Activated CD4-positive, alpha-beta T cell treated with anti-CD3 and anti-CD28 coated beads, Interleukin-2, amount 50 U/mL, for 16 hours (primary cell): Measurements from ENCODE around the gene RAB36.

Source experiments
- DNase-seq: peaks from one replicate; pipeline ENCODE4 v3.0.0-alpha.2; 2020

Gene RAB36

DNA sequence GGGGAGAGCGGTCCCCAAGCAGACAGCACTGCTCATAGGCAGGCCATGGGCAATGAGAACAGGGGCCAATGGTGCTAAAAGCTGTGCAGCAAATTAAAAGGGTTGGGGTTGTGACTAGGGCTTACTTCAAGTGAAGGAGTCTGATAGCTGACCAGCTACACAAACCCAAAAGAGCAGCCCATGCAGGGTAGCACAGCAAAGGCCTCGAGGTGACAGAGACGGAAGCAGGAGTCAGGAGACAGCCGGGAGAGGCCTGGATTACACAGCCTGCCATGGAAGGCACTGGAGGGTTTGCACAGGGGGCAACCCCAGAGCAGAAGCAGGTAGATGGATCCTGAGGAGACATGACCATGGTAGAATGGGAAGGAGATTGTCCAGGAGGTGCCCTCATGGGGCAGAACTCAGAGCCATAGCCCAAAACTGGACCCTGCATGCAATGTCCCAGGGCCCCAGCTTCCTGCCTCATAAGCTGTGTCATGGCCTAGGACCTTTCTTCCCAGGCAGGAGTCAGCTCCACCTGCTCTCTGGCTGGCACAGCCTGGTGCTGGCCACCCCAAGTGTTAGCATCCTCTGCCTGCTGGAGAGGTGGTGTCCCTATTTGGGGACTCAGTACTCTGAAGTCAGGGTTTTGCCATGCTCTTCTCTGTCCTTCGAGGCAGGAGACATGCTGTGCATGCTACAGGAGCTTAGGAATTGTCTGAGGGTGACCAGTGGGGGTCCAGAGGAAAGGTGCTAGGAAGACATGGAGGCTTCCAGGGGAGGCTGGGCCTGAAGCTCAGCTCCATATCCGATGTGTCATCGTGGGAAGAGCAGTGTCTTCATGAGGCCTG is 36.8 kb upstream of the RAB36 start:
- no peak for DNase-seq

DNA sequence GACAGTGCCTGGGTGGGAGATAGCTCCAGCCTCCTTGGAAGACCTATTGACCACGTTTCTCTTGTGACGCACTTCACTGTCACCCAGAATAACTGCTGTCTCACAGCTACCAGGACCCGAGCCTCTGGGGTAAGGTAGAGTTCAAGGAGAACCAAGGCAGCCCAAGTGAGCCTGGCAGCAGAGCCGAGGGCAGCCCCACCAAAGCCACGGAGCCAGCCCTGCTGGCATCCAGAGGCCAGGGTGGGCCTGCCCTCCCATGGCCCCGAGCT is 36.3 kb upstream of the RAB36 start:
- DNase-seq, result no peak

DNA sequence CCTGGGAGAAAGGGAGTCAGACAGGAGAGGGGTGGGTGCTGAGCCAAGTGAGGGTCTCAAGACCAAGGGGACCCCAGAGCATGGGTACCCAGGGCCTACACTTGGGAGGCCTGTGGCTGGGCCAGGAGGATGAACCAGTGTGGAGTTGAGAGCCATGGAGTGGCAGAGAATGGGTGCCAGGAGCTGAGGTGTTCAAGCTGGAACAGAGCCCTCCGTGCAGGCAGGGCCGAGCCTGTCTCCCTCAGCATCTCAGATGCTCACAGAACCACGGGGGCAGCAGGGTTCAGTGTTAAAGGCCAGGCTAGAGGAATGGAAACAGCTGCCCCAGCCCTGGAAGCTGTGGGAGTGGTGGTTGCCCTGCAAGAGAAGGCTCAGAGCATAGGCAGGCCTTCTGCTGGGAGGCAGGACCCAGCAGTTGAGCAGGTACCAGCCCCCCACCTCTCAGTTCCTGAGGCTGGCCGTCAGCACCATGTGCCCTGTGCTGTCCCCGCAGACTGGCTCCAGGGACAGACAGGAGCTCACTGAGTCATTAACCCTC is 35.8 kb upstream of the RAB36 start:
- no peak for DNase-seq

DNA sequence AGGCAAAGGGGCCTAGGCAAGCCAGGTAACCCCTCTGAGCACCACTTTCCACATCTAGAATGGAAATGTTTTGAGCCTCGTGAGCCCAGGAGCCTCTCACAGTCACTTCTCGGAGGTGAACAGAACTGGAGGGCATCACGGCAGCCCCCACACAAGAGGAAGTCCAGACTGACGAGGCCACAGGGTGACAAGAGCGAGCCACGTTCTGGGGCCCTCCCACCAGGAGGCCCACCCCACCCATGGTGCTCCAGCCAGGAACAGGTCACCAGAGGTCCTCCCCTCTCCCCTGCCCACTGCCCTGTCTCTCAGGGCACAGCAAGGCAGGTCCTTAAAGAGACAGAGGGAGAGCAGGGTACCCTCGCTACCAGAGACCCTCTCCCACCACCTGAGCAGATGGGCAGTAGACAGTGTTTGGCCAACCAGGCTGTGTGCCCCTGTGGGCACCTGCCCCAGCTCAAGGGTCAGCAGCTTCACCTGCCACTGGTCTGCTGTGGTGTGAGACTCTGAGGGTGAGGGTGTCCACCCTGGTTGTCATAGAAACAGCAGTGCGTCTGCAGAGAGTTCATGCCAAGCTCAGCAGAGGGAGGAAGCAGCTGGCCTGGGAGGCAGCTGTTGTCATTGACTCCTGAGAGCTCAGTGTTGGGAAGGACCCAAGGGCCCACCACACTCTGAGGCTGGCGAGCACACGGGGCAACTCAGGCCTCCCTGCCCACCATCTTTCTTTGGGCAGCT is 34.9 kb upstream of the RAB36 start:
- no peak for DNase-seq

DNA sequence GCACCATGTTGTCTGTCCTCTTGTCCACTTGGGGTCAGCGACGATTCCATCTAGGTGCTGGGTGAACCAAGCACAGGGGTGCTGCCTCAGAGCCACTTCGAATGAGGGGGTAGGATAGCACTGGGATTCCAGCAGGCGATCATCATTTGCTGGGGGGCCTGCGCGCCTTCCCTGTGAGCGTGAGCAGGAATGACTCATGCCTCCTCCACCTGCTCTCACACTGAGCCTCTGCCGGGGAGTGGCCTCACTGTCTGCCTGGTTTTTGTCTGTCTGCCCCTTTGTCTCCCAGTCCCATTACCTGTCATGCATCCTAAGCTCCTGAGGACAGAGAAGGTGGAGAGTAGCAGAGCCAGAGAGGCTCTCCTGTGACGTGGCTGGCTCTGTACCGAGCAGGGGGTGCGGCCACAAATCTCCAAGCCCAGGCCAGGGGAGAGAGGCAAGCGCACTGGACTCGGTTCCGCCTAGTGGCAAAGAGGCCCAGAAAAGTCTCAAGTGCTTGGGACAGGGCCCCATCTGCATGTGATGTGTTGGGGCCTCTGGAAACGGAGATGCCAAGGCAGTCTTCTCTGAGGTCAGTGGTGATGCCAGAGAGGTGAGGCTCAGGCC is 34.3 kb upstream of the RAB36 start:
- no peak for DNase-seq

DNA sequence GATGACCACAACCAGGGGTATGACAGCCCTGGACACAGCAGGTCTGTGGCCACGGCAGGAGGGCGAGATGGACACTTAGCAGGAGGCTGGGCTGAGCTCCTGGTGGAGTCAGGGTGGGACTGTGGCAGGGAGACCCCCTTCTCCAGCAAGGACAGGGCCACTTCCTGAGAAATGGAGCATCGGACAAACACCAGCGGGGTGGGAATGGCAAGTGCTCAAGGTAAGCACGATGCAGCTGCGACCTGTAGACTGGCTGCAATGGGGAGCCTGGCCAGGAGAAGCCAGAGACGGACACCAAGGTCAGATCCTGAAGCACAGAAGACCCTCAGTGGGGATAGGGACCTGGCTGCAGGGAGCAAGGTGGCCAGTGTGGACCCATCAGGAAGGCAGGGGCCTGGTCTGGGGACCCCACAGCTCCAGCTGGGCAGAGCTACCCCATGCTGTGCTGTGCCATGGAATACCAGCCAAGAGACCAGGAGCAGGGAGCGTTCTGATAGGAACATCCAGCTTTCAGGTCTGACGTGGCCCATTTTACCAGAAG is 32.7 kb upstream of the RAB36 start:
- no peak for DNase-seq

DNA sequence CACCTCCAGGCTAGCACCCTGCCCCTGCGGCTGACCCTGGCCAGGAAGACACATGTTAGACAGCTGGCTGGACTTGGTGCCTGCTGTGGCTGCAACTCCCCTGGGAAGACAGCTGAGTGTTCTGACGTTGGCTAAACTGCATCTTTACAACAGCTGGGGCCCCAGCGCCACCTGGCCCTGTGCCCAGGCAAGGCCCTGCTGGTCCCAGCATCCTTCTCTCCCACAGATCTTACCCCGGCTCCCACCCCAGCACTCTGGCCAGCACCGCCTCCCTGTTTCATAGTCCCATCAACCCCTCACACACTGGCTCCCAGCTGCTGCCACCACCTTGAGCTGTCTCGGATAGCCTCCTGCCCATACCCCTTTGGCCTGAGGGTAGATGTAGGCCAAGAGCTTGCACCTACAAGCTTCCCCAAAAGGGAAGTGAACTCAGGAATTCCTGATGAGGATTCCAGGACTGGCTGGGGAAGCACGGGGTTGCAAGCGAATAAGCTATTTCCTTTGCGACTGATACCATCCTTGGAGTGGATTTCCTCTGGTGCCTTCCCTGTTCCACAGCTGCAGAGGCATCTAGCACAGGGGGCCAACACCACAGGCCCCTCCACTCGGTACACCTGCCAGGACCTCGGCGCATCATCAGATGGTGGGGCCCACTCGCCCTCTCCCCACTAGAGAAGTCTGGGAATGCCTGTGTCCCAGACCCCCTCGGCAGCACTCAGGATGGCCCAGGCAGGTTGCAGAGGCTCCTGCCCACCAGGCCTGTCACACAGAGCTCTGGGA is 32.0 kb upstream of the RAB36 start:
- DNase-seq, result no peak

DNA sequence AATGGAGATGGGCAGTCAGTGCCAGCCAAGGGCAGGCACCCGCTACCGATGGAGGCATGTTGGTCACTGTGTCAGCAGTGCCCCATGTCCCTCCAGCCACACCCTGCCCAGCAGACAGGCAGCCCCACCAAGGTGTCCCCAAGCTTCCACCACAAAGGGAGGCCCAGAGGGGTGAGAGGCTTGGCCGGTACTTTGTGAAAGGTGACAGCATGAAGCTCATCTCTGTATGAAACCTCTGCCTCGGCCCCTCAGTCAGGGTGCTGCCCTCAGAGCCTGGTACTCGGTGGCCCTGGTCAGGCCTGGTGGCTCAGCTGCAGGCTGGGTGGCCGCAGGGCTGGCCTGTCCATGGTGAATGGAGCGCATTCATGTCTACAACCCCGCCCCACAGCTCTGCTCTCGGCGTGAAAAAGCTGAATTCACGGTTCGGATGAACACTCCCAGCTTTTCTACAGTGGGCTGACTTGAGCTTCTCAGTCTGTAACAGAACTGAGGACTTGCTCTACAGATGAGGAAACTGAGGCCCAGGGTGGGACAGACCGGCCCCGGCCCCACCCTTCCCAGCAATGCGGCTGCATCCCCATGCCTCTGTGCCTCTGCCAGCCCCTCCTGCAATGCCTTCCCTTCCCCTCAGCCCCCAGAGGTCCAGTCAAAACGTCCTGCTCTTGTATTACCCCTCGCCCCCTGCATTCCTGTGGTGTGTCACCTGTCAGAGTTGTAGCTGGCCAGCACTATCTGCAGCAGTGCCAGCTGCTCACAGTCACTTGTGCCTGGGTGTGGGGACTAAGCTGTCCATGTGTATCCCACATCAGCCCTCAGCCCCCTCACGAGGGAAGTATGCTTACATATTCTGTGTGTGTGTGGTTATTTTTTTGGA is 31.2 kb upstream of the RAB36 start:
- no peak for DNase-seq

DNA sequence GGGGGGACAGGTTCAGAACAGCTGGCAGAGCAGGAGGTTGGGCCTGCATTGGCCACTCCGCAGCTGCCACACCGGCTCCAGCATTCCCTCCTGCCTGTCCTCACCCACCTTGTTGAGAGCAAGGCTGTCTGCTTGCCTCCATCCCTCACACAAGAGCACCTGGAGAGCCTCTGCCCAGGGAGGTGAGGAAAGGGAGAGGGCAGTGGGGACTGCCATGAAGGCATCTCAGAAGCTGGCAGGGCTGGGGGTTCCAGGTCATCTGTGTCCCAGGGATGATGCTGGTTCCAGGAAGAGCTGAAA is 30.6 kb upstream of the RAB36 start:
- no peak for DNase-seq

DNA sequence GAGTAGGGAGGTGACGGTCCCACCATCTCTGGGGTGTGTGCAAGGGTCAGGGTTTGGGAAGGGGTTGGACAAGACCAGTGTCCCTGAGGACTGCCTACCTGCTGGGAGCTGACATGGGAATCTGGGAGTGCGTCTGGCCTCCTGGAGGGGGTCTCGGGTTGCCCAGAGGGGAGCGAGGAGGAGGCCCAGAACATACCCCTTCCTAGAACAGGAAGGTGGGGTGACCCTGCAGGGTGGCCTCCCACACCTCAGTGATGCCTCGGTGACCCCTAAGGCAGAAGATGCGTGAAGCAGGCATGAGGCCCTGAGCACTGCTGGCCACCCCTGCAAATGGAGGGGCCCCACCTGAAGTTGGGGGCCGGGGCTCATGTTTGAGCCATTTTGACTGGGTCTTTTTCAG is 29.9 kb upstream of the RAB36 start:
- DNase-seq, result no peak

DNA sequence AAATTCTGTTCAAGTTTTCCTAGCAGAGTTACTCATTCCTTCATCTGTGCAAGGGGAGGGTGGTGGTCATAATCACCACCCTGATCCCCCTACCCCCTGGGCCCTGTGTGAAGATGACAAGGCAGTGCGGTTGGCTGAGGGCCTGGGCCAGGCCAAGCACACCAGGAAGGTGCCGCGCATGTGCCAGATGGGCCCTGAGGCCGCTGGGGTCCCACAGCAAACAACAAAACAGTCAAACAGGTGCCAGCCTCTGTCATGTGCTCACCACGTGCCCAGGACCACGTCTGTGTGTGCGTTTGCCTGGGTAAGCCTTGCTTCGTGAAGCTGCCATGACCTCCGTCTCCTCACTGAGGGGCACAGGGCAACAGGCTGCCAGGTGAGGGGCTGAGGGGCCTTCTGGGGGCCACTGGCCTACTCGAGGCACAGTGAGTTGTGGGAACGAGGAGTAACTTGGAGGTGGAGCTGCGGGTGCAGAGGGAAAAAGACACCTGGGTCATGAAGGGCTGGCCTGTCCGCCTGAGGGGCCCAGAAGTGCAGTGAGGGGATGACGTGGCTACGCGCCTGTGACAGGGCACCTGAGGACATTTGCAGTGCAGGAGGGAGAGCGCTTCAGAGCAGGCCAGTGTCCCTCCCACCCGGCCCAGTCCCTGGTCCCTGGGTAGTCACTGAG is 29.3 kb upstream of the RAB36 start:
- DNase-seq, result no peak

DNA sequence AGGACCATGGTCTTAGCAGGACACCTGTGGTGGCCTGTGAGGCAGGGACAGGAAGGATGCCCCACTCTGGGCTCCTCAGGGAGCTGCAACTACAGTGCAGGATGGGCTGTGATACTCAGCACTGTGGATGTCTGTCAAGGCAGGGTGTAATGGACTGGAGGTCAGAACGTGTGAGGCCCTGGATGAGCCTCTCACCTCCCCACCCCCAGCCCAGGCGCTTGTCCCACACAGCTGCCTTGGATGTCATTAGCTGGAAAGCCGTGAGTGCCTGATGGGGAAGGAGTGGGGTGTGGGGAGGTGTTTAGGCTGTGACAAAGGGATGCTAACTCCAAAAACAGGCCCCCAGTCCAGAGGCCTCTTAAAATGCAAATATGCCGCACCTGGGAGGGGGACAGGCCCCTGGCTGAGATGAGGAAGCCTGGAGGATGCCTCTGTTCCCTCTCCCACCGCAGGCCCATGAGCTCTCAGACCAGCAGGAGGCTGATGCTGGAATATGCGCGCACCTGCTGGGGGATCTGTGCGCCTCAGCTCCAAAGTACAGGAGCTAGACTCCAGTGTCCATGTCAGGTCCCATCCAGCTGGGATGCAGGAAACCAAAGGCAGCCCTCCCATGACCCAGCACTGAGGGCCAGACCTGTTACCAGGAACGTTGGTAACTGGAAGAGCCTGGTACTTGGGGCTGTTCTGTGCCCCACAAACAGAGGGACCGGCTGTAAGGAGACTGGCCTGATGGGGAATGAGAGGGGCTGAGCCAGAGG is 28.6 kb upstream of the RAB36 start:
- DNase-seq, result no peak

DNA sequence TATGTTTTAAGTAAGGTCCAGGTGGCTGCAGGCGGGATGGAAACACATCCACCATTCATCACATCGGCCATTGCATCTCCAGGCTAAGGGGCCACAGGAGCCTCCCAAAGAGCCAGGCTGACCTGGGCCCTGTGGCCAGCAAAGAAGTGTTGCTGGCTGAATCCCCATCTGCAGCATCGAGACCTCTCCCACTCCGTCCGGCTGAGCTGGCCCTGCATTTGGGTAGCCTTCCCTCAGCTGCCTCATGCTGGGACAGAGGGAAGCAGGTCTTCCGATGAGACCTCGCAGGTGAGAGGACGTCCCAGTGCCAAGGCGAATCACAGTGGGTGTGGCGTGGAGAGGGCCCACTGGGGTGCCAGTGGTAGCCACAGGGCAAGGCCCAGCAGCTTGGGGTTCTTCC is 28.0 kb upstream of the RAB36 start:
- no peak for DNase-seq

DNA sequence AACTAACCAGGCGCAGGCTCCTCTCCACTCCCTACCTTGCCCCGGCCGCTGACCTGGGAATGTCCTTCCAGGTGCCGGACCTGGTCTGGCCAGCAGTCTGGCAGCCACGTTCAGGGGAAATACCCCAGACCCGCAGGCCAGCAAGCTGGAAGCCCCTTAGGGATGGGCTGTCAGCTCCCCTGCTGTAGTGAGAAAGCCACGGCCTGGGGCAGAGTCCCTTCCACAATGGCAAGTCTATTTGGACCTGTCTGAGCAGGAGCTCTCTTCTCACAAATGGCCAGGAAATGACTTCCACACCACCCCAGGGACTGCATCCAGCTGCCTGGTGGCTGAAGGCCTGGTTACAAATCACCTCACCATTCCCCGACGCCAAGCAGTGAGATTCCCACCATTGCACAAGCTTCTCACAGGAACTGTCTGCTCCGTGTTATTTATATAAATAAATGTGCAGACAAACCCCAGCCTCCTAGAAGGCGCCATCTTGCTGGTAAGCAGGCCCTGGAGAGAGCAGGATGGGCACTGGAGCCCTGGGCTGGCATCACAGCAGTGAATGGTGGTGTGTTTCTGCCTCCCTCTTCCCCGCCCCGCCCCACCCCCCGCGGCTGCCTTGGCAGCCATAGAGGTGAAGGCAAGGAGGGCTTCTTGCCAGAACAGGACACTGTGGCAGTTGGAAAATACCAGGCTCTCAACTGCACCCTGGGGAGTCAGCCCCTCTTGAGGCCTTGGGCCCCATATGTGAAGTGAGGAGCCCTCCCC is 27.2 kb upstream of the RAB36 start:
- no peak for DNase-seq

DNA sequence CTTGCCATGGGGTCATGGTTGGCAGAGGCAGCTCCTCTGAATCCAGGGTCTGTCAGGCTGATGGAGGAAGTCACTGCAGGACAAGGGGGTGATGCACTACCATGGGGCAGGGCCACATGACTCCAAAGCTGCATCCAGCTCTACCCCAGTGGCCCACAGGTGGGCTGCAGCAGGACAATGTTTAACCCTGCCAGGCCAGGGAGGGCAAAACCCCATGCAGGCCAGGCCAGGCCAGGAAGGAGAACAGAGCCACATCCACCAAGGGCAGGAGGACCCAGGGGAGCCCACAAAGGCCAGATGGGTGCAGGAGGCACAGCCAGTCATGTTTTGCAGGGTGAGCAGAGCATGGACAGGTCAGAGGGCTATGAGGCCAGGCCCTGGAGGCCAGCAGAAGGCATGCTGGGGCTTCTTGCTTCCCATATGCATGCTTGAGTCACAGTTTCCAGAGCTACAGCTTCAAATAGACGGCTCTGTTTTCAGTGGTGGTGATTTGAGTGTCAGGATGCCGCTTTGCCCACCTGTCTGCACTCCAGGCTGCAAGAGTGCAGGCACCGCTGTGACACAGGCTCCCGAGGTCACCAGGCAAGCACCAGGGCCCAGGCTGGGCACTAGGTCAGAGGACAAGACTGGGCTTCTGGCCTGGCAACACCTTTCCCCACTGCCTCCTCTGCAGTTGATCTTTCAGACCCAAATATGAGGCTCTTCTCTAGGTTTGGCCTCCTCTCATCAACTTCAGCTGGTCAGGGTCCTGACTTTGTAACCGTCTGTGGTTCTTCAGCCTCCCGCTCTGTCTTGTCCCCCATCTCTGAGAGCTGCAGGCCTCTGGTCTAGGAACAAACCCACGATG is 26.4 kb upstream of the RAB36 start:
- no peak for DNase-seq

DNA sequence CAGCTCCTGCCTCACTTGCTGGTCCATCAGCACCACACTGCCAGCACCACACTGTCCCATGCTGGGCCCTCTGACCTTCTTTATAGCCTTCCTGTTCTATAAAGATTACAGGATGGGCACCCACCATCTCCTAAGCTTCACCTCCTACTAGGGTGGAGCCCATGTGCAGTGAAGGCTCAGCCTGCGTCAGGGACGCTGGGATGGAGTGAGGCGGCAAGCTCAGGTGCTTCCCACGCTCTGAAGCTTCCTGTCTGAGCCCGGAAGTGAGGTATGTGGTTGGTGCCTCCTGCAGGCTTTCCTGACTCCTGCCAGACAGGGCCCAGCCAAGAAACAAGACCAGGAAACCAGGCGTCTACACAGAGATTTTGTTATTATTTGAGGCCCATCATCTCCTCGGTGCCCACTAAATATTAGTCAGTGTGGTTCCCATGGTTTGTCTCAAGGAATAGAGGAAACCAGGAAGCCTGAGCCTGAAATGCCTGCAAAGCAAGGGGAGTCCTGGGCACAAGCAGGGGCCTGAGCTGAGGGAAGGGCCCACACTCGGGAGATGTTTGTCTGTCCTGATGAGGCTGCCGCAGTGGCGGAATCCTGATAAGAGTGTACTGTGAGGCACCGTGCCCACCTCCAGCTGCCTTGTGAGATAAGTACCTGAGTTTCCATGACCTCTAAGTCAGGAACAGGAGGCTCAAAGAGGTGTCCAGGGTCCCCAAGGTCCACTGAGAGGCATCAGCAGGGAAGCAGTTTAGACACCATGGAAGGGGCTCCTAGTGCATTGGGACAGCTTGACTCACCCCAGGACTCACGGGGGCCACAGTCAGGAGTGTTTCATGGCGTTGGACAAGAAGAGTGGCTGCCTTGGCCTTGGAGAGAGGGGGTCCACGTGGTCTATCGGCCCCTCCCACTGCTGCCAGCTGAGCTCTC is 25.5 kb upstream of the RAB36 start:
- peak; percentile 57 for DNase-seq

DNA sequence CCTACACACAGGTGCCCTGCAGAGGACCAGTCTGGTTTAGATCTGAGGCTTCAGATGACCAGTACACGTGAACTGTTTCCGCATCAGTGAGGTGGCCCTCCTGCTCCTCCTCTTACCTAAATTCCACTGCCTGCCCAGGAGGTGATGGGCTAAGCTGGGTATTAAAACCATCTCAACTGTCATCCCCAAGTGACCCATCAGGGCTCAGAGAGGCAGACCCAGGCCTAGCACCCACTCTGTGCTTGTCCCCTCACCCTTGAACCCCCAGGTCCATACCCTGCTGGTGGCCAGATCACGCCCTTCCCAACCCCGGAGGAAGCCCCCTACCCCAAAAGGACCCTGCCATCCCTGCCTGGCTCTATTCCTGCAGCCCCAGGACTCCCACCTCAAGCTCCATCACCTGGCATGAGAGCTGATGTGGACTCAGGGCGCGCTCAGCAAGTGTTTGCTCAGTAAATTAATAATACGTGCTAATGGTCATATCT is 24.8 kb upstream of the RAB36 start:
- no peak for DNase-seq

DNA sequence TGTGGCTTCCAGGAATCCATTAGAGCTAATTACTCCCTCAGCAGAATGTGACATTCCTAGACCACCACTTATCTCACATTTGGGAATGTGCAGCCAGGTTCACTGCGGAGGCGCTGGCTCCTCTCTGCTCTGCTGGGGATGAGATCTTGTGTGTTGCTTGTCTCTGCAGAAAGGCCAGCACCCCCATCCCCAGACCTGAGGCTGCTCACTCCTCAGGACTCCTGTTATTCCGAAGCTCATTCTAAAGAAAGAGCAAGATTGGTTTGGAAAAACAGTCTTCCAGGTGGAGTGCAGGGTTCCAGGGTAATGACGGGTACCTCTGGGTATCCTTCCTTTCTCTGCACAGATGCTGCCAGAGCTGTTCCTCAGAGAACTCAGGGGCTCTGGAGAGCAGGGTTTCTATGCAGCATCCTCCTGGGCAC is 24.3 kb upstream of the RAB36 start:
- DNase-seq, result no peak
